Activated CD8-positive, alpha-beta memory T cell treated with anti-CD3 and anti-CD28 coated beads for 36 hours (primary cell): ENCODE results near the gene PAK6. TPM values are rescaled to one million over a fixed set of nuclear protein-coding genes. Genes with fewer than 3 reads are reported as not detected.

ENCODE experiments used
- CTCF ChIA-PET: fragments of 350-600 bp; sonication (Branson Sonifier 250); formaldehyde crosslinking; loops from one replicate; lab custom pipeline; 2021; ENCODE audit warnings: antibody characterized with exemption; lab: Charles Lee
- POLR2A ChIA-PET: fragments of 350-600 bp; sonication (Branson Sonifier 250); formaldehyde crosslinking; loops from one replicate; lab custom pipeline; 2021; ENCODE audit warnings: antibody characterized with exemption; lab: Charles Lee
- total RNA-seq, 2 experiments: library from RNA; stranded (reverse); gene quantifications; one replicate each; pipeline ENCODE4 v1.2.3, GENCODE V29; 2021

Gene PAK6
- total RNA-seq, 2 experiments from 2014 or later, result 2.1 to 2.3 TPM

GRCh38 chr15:40250771-40251483 is 12.1 kb downstream of the PAK6 start:
- POLR2A ChIA-PET, result interaction anchor here (0.5 kb wide), 1 partner anchor 8 kb away, joined by 3 read pairs; no protein-coding TSS in a partner anchor
- CTCF ChIA-PET, result interaction anchor here (1.5 kb wide), 1 partner anchor 24 kb away, joined by 6 read pairs; no protein-coding TSS in a partner anchor

GRCh38 chr15:40251486-40252140 is 12.8 kb downstream of the PAK6 start:
- ChIA-PET POLR2A (interaction anchor here (0.5 kb wide), 1 partner anchor 8 kb away, joined by 3 read pairs; no protein-coding TSS in a partner anchor), CTCF (interaction anchor here (1.5 kb wide), 1 partner anchor 23 kb away, joined by 6 read pairs; no protein-coding TSS in a partner anchor)

- CTCF ChIA-PET, result no interaction called here
- POLR2A ChIA-PET, result no interaction called here
Observed at GRCh38 chr15:40252141-40252437, 13.2 kb downstream of the PAK6 start.

- CTCF ChIA-PET, result no interaction called here
Observed at GRCh38 chr15:40252438-40253166, 13.7 kb downstream of the PAK6 start.

GRCh38 chr15:40253167-40253790 is 14.4 kb downstream of the PAK6 start:
- ChIA-PET POLR2A (no interaction called here), CTCF (no interaction called here)

More at GRCh38 chr15:40252438-40253166, 13.7 kb downstream of the PAK6 start:
- POLR2A ChIA-PET, result no interaction called here

GRCh38 chr15:40254452-40254851 is 15.6 kb downstream of the PAK6 start:
- POLR2A ChIA-PET, result interaction anchor here (0.6 kb wide), 1 partner anchor 215 kb away, joined by 9 read pairs; no protein-coding TSS in a partner anchor
- CTCF ChIA-PET, result interaction anchor here (0.9 to 1.5 kb wide), 4 partner anchors 20 to 55 kb away, joined by 3 to 10 read pairs (median 4); no protein-coding TSS in a partner anchor

GRCh38 chr15:40255033-40255432 is 16.2 kb downstream of the PAK6 start:
- ChIA-PET CTCF (interaction anchor here (1.1 to 1.5 kb wide), 2 partner anchors 19 to 24 kb away, joined by 6 to 10 read pairs; no protein-coding TSS in a partner anchor), POLR2A (interaction anchor here (0.6 kb wide), 1 partner anchor 215 kb away, joined by 9 read pairs; no protein-coding TSS in a partner anchor)

GRCh38 chr15:40256638-40257235 is 17.9 kb downstream of the PAK6 start:
- POLR2A ChIA-PET, result no interaction called here
- CTCF ChIA-PET, result interaction anchor here (0.6 to 1.1 kb wide), 2 partner anchors 15 to 19 kb away, joined by 3 to 9 read pairs; no protein-coding TSS in a partner anchor

GRCh38 chr15:40257656-40258450 is 19.0 kb downstream of the PAK6 start:
- ChIA-PET CTCF (interaction anchor here (0.6 to 1.1 kb wide), 3 partner anchors 14 to 18 kb away, joined by 3 to 9 read pairs (median 4); no protein-coding TSS in a partner anchor), POLR2A (no interaction called here)

- CTCF ChIA-PET, result interaction anchor here (1.0 kb wide), 1 partner anchor 16 kb away, joined by 4 read pairs; no protein-coding TSS in a partner anchor
- POLR2A ChIA-PET, result no interaction called here
Observed at GRCh38 chr15:40258544-40258943, 19.7 kb downstream of the PAK6 start.

- ChIA-PET POLR2A (interaction anchor here (0.7 kb wide), 1 partner anchor 8 kb away, joined by 3 read pairs; no protein-coding TSS in a partner anchor), CTCF (no interaction called here)
Observed at GRCh38 chr15:40259021-40259420, 20.2 kb downstream of the PAK6 start.

- ChIA-PET POLR2A (interaction anchor here (0.6 kb wide), 1 partner anchor 182 kb away, joined by 7 read pairs; no protein-coding TSS in a partner anchor), CTCF (interaction anchor here (0.8 to 4.7 kb wide), 2 partner anchors 10 to 81 kb away, joined by 3 to 35 read pairs; no protein-coding TSS in a partner anchor)
Observed at GRCh38 chr15:40263024-40263754, 24.3 kb downstream of the PAK6 start.

- CTCF ChIA-PET, result interaction anchor here (0.8 to 4.7 kb wide), 2 partner anchors 9 to 80 kb away, joined by 3 to 35 read pairs; no protein-coding TSS in a partner anchor
- POLR2A ChIA-PET, result no interaction called here
Observed at GRCh38 chr15:40264321-40265153, 25.7 kb downstream of the PAK6 start.

- ChIA-PET CTCF (interaction anchor here (4.7 kb wide), 1 partner anchor 8 kb away, joined by 35 read pairs; no protein-coding TSS in a partner anchor), POLR2A (no interaction called here)
Observed at GRCh38 chr15:40265355-40265754, 26.5 kb downstream of the PAK6 start.

- CTCF ChIA-PET, result interaction anchor here (4.7 kb wide), 1 partner anchor 8 kb away, joined by 35 read pairs; no protein-coding TSS in a partner anchor
- POLR2A ChIA-PET, result no interaction called here
Observed at GRCh38 chr15:40265875-40266274, 27.0 kb downstream of the PAK6 start.
